GM12801 (cell line): ENCODE measurements around the gene DIPK1A.

Experiments used
- TF ChIP-seq, protein P1 (sequence below): IDR thresholded peaks from one replicate; pipeline ENCODE4 v1.5.1; 2011; ENCODE audit warnings: control low read depth; ENCODE audit not compliant: insufficient read length; ENCODE audit errors: extremely low read depth

Gene DIPK1A

DNA sequence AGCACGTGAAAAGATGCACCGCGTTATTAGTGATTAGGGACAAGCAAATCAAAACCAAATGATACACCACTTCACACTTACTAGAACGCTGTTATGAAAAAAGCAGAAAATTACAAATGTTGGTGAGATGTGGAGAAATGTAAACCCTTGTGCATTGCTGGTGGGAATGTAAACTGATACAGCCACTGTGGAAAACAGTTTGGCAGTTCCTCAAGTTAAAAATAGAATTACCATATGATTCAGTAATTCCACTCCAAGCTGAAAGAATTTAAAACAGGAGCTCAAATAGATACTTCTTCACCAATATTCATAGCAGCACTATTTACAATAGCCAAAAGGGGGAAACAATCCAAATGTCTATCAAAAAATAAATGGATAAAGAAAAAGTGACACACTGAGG, 166.1 kb downstream of the DIPK1A start:
- TF ChIP-seq, protein P1, sequence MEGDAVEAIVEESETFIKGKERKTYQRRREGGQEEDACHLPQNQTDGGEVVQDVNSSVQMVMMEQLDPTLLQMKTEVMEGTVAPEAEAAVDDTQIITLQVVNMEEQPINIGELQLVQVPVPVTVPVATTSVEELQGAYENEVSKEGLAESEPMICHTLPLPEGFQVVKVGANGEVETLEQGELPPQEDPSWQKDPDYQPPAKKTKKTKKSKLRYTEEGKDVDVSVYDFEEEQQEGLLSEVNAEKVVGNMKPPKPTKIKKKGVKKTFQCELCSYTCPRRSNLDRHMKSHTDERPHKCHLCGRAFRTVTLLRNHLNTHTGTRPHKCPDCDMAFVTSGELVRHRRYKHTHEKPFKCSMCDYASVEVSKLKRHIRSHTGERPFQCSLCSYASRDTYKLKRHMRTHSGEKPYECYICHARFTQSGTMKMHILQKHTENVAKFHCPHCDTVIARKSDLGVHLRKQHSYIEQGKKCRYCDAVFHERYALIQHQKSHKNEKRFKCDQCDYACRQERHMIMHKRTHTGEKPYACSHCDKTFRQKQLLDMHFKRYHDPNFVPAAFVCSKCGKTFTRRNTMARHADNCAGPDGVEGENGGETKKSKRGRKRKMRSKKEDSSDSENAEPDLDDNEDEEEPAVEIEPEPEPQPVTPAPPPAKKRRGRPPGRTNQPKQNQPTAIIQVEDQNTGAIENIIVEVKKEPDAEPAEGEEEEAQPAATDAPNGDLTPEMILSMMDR = no peak

DNA sequence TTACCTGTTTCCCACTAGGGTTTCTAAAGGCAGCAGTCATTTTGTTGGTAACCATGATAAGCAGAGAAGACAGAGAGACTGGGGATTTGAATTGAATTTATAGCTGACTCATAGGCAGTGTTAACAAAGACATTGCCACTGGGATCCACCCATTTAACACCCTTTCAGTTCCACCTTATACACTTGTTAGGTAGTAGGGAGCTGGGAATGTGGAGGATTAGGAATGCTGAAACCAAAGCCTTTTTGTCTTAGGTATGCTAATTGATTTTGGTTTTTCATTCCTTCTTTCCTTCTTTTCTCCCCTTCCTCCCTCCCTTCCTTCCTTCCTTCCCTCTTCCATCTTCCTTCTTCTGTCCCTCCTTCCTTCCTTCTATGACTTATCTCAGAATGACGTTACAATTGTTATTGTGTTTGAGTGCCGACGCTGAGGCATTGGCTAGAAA, 168.9 kb downstream of the DIPK1A start:
- TF ChIP-seq, protein P1 = no peak
